ENCODE data around the gene TNS3.
"Not testable (repeated sequence)": the region's sequence is repeated elsewhere in the genome, so short reads cannot be mapped to it uniquely, and the experiment has no call there.

TNS3 gene

GRCh38 chr7:47602272-47603004 lies 20.5 kb upstream of the TNS3 start:
- DNase-seq = no peak

- DNase-seq = no peak
These were observed 20.0 kb upstream of the TNS3 start for GRCh38 chr7:47601881-47602249.

- no peak for DNase-seq
These were observed 19.4 kb upstream of the TNS3 start for GRCh38 chr7:47601119-47601880.

- no peak for DNase-seq
These were observed 18.5 kb upstream of the TNS3 start for GRCh38 chr7:47600199-47601118.

GRCh38 chr7:47597379-47597778 lies 15.5 kb upstream of the TNS3 start:
- no peak for DNase-seq

- no peak for DNase-seq
These were observed 14.7 kb upstream of the TNS3 start for GRCh38 chr7:47596502-47597202.

GRCh38 chr7:47594406-47594805 lies 12.5 kb upstream of the TNS3 start:
- DNase-seq = no peak

GRCh38 chr7:47591655-47592572 lies 10.0 kb upstream of the TNS3 start:
- DNase-seq = no peak

GRCh38 chr7:47591089-47591654 lies 9.3 kb upstream of the TNS3 start:
- DNase-seq = no peak

GRCh38 chr7:47590215-47590614 lies 8.3 kb upstream of the TNS3 start:
- not testable (repeated sequence) for DNase-seq

- no peak for DNase-seq
These were observed 6.9 kb upstream of the TNS3 start for GRCh38 chr7:47588704-47589225.

- DNase-seq = no peak
These were observed 6.1 kb upstream of the TNS3 start for GRCh38 chr7:47587976-47588375.

- DNase-seq = no peak
These were observed 5.4 kb upstream of the TNS3 start for GRCh38 chr7:47587351-47587750.

- DNase-seq = no peak
These were observed 5.0 kb upstream of the TNS3 start for GRCh38 chr7:47586925-47587324.

- DNase-seq = not testable (repeated sequence)
These were observed 4.3 kb upstream of the TNS3 start for GRCh38 chr7:47586161-47586670.

- no peak for DNase-seq
These were observed 2.6 kb upstream of the TNS3 start for GRCh38 chr7:47584536-47584895.

- no peak for DNase-seq
These were observed 2.0 kb upstream of the TNS3 start for GRCh38 chr7:47583739-47584535.

GRCh38 chr7:47582764-47583738 lies 1.1 kb upstream of the TNS3 start:
- no peak for DNase-seq

- DNase-seq = no peak
These were observed 490 bp downstream of the TNS3 start for GRCh38 chr7:47581438-47581803.

Measured in stimulated activated CD4-positive, alpha-beta T cell treated with anti-CD3 and anti-CD28 coated beads, Interleukin-1b, Interleukin-23, amount 100 ng/mL, for 48 hours (primary cell).